ENCODE results near the gene TBC1D22A. TPM values are rescaled to one million over a fixed set of nuclear protein-coding genes. Genes with fewer than 3 reads are reported as not detected.

Gene TBC1D22A
- total and polyA plus RNA-seq, 4 experiments from 2014 or later = 20.6 to 49.2 (median 36.7) TPM

- no peaks in the 10 kb centered on the region for H3K9me3 ChIP-seq (ENCODE audit: control insufficient read depth in 1 of 2, low read length in 2 of 2)
- no peak overlapping the region for H3K27ac ChIP-seq (ENCODE audit: low read depth, low read length)
- H3K4me3 Mint-ChIP-seq = peak overlapping the region in 2 of 8 donors; percentile 24 to 87
- H3K27ac Mint-ChIP-seq = no peak overlapping the region
- no peaks in the 10 kb centered on the region for H3K36me3 ChIP-seq (ENCODE audit: insufficient read depth, low read length)
- intact Hi-C loops (cut with micrococcal nuclease) = no loop called here
- peaks cover 9 to 35% of the 10 kb centered on the region in 2 donors for H3K36me3 Mint-ChIP-seq
- H3K4me1 ChIP-seq (ENCODE audit: insufficient read depth, low read length) = peaks cover 24% of the 10 kb centered on the region
- ChIA-PET CTCF (ENCODE audit: partially characterized antibody) (no interaction called here), POLR2A (ENCODE audit: partially characterized antibody) (no interaction called here)
- H3K4me3 ChIP-seq (ENCODE audit: low read length in 2 of 2) = no peak overlapping the region
- peaks cover 34 to 63% (median 45%) of the 10 kb centered on the region in 4 donors for H3K4me1 Mint-ChIP-seq
- no peak for DNase-seq
- H3K9me3 Mint-ChIP-seq = peaks cover 0 to 17% (median 7%) of the 10 kb centered on the region in 8 donors
- H3K27me3 ChIP-seq (ENCODE audit: insufficient read depth, low read length) = no peaks in the 10 kb centered on the region
- no peaks in the 10 kb centered on the region for H3K27me3 Mint-ChIP-seq
Observed at GRCh38 chr22:47091921-47092700, 329.7 kb downstream of the TBC1D22A start.

GRCh38 chr22:47092896-47093311 lies 330.5 kb downstream of the TBC1D22A start:
- Histone ChIP-seq H3K9me3 (ENCODE audit: control insufficient read depth in 1 of 2, low read length in 2 of 2) (no peaks in the 10 kb centered on the region), H3K4me1 (ENCODE audit: insufficient read depth, low read length) (peaks cover 24% of the 10 kb centered on the region), H3K27me3 (ENCODE audit: insufficient read depth, low read length) (no peaks in the 10 kb centered on the region), H3K27ac (ENCODE audit: low read depth, low read length) (no peak overlapping the region), H3K4me3 (ENCODE audit: low read length in 2 of 2) (no peak overlapping the region), H3K36me3 (ENCODE audit: insufficient read depth, low read length) (no peaks in the 10 kb centered on the region)
- H3K27ac Mint-ChIP-seq = no peak overlapping the region
- no peak for DNase-seq
- peaks cover 0 to 17% (median 7%) of the 10 kb centered on the region in 8 donors for H3K9me3 Mint-ChIP-seq
- peaks cover 9 to 35% of the 10 kb centered on the region in 2 donors for H3K36me3 Mint-ChIP-seq
- CTCF ChIA-PET (ENCODE audit: partially characterized antibody) = no interaction called here
- POLR2A ChIA-PET (ENCODE audit: partially characterized antibody) = no interaction called here
- no peak overlapping the region for H3K4me3 Mint-ChIP-seq
- no peaks in the 10 kb centered on the region for H3K27me3 Mint-ChIP-seq
- intact Hi-C loops (cut with micrococcal nuclease) = no loop called here
- peaks cover 34 to 63% (median 44%) of the 10 kb centered on the region in 4 donors for H3K4me1 Mint-ChIP-seq

GRCh38 chr22:47093720-47094119 lies 331.3 kb downstream of the TBC1D22A start:
- Mint-ChIP-seq H3K36me3 (peaks cover 9 to 35% of the 10 kb centered on the region in 2 donors), H3K4me3 (no peak overlapping the region), H3K4me1 (peaks cover 29 to 55% (median 39%) of the 10 kb centered on the region in 4 donors), H3K27ac (no peak overlapping the region), H3K27me3 (no peaks in the 10 kb centered on the region), H3K9me3 (peaks cover 0 to 17% (median 7%) of the 10 kb centered on the region in 8 donors)
- intact Hi-C loops (cut with micrococcal nuclease) = no loop called here
- H3K4me3 ChIP-seq (ENCODE audit: low read length in 2 of 2) = no peak overlapping the region
- peaks cover 22% of the 10 kb centered on the region for H3K4me1 ChIP-seq (ENCODE audit: insufficient read depth, low read length)
- ChIA-PET CTCF (ENCODE audit: partially characterized antibody) (no interaction called here), POLR2A (ENCODE audit: partially characterized antibody) (no interaction called here)
- no peak overlapping the region for H3K27ac ChIP-seq (ENCODE audit: low read depth, low read length)
- H3K27me3 ChIP-seq (ENCODE audit: insufficient read depth, low read length) = no peaks in the 10 kb centered on the region
- H3K36me3 ChIP-seq (ENCODE audit: insufficient read depth, low read length) = no peaks in the 10 kb centered on the region
- no peak for DNase-seq
- H3K9me3 ChIP-seq (ENCODE audit: control insufficient read depth in 1 of 2, low read length in 2 of 2) = no peaks in the 10 kb centered on the region

- H3K4me3 ChIP-seq (ENCODE audit: low read length in 2 of 2) = no peak overlapping the region
- peaks cover 10 to 35% of the 10 kb centered on the region in 2 donors for H3K36me3 Mint-ChIP-seq
- H3K9me3 Mint-ChIP-seq = peaks cover 0 to 17% (median 7%) of the 10 kb centered on the region in 8 donors
- H3K9me3 ChIP-seq (ENCODE audit: control insufficient read depth in 1 of 2, low read length in 2 of 2) = no peaks in the 10 kb centered on the region
- H3K27me3 ChIP-seq (ENCODE audit: insufficient read depth, low read length) = no peaks in the 10 kb centered on the region
- intact Hi-C loops (cut with micrococcal nuclease) = no loop called here
- CTCF ChIA-PET (ENCODE audit: partially characterized antibody) = no interaction called here
- DNase-seq = no peak
- H3K27ac ChIP-seq (ENCODE audit: low read depth, low read length) = no peak overlapping the region
- POLR2A ChIA-PET (ENCODE audit: partially characterized antibody) = no interaction called here
- no peaks in the 10 kb centered on the region for H3K36me3 ChIP-seq (ENCODE audit: insufficient read depth, low read length)
- H3K4me1 Mint-ChIP-seq = peaks cover 18 to 44% (median 28%) of the 10 kb centered on the region in 4 donors
- H3K4me1 ChIP-seq (ENCODE audit: insufficient read depth, low read length) = peaks cover 10% of the 10 kb centered on the region
- peak overlapping the region in 1 of 8 donors; percentile 8 for H3K4me3 Mint-ChIP-seq
- no peaks in the 10 kb centered on the region for H3K27me3 Mint-ChIP-seq
- no peak overlapping the region for H3K27ac Mint-ChIP-seq
Observed at GRCh38 chr22:47094861-47095330, 332.4 kb downstream of the TBC1D22A start.

GRCh38 chr22:47095395-47096122 lies 333.1 kb downstream of the TBC1D22A start:
- no peaks in the 10 kb centered on the region for H3K9me3 ChIP-seq (ENCODE audit: control insufficient read depth in 1 of 2, low read length in 2 of 2)
- H3K4me3 ChIP-seq (ENCODE audit: low read length in 2 of 2) = no peak overlapping the region
- H3K27me3 ChIP-seq (ENCODE audit: insufficient read depth, low read length) = no peaks in the 10 kb centered on the region
- H3K36me3 Mint-ChIP-seq = peaks cover 11 to 37% of the 10 kb centered on the region in 2 donors
- CTCF ChIA-PET (ENCODE audit: partially characterized antibody) = no interaction called here
- H3K9me3 Mint-ChIP-seq = peaks cover 0 to 17% (median 7%) of the 10 kb centered on the region in 8 donors
- H3K4me1 ChIP-seq (ENCODE audit: insufficient read depth, low read length) = peaks cover 4% of the 10 kb centered on the region
- DNase-seq = no peak
- H3K27ac ChIP-seq (ENCODE audit: low read depth, low read length) = no peak overlapping the region
- H3K36me3 ChIP-seq (ENCODE audit: insufficient read depth, low read length) = no peaks in the 10 kb centered on the region
- H3K27ac Mint-ChIP-seq = no peak overlapping the region
- no peaks in the 10 kb centered on the region for H3K27me3 Mint-ChIP-seq
- POLR2A ChIA-PET (ENCODE audit: partially characterized antibody) = no interaction called here
- peaks cover 16 to 38% (median 27%) of the 10 kb centered on the region in 4 donors for H3K4me1 Mint-ChIP-seq
- no peak overlapping the region for H3K4me3 Mint-ChIP-seq
- intact Hi-C loops (cut with micrococcal nuclease) = no loop called here

GRCh38 chr22:47098121-47098520 lies 335.7 kb downstream of the TBC1D22A start:
- H3K9me3 ChIP-seq (ENCODE audit: control insufficient read depth in 1 of 2, low read length in 2 of 2) = no peaks in the 10 kb centered on the region
- ChIA-PET CTCF (ENCODE audit: partially characterized antibody) (no interaction called here), POLR2A (ENCODE audit: partially characterized antibody) (no interaction called here)
- H3K27ac Mint-ChIP-seq = peak overlapping the region in 1 of 7 donors; percentile 4
- H3K36me3 Mint-ChIP-seq = peaks cover 10 to 23% of the 10 kb centered on the region in 2 donors
- no peaks in the 10 kb centered on the region for H3K4me1 ChIP-seq (ENCODE audit: insufficient read depth, low read length)
- H3K27me3 Mint-ChIP-seq = no peaks in the 10 kb centered on the region
- no peak for DNase-seq
- H3K4me3 ChIP-seq (ENCODE audit: low read length in 2 of 2) = no peak overlapping the region
- peaks cover 3 to 25% (median 15%) of the 10 kb centered on the region in 4 donors for H3K4me1 Mint-ChIP-seq
- H3K27me3 ChIP-seq (ENCODE audit: insufficient read depth, low read length) = no peaks in the 10 kb centered on the region
- no peak overlapping the region for H3K27ac ChIP-seq (ENCODE audit: low read depth, low read length)
- intact Hi-C loops (cut with micrococcal nuclease) = no loop called here
- no peaks in the 10 kb centered on the region for H3K36me3 ChIP-seq (ENCODE audit: insufficient read depth, low read length)
- no peak overlapping the region for H3K4me3 Mint-ChIP-seq
- H3K9me3 Mint-ChIP-seq = peaks cover 0 to 7% (median 3%) of the 10 kb centered on the region in 8 donors

GRCh38 chr22:47098554-47098953 lies 336.1 kb downstream of the TBC1D22A start:
- Histone ChIP-seq H3K36me3 (ENCODE audit: insufficient read depth, low read length) (no peaks in the 10 kb centered on the region), H3K4me3 (ENCODE audit: low read length in 2 of 2) (no peak overlapping the region), H3K9me3 (ENCODE audit: control insufficient read depth in 1 of 2, low read length in 2 of 2) (no peaks in the 10 kb centered on the region), H3K4me1 (ENCODE audit: insufficient read depth, low read length) (no peaks in the 10 kb centered on the region), H3K27ac (ENCODE audit: low read depth, low read length) (no peak overlapping the region), H3K27me3 (ENCODE audit: insufficient read depth, low read length) (no peaks in the 10 kb centered on the region)
- ChIA-PET CTCF (ENCODE audit: partially characterized antibody) (no interaction called here), POLR2A (ENCODE audit: partially characterized antibody) (no interaction called here)
- DNase-seq = no peak
- intact Hi-C loops (cut with micrococcal nuclease) = no loop called here
- Mint-ChIP-seq H3K4me1 (peaks cover 3 to 25% (median 15%) of the 10 kb centered on the region in 4 donors), H3K9me3 (peaks cover 0 to 5% (median 2%) of the 10 kb centered on the region in 8 donors), H3K36me3 (peaks cover 10 to 23% of the 10 kb centered on the region in 2 donors), H3K27me3 (no peaks in the 10 kb centered on the region), H3K27ac (peak overlapping the region in 1 of 7 donors; percentile 7), H3K4me3 (no peak overlapping the region)

Measured in CD4-positive, alpha-beta memory T cell (primary cell).